ENCODE data around the gene EIF2B5.
A peak's percentile ranks its signal among the peaks of the same experiment; 100 is the strongest.
"Not testable (repeated sequence)": the region's sequence is repeated elsewhere in the genome, so short reads cannot be mapped to it uniquely, and the experiment has no call there.

Gene EIF2B5

DNA sequence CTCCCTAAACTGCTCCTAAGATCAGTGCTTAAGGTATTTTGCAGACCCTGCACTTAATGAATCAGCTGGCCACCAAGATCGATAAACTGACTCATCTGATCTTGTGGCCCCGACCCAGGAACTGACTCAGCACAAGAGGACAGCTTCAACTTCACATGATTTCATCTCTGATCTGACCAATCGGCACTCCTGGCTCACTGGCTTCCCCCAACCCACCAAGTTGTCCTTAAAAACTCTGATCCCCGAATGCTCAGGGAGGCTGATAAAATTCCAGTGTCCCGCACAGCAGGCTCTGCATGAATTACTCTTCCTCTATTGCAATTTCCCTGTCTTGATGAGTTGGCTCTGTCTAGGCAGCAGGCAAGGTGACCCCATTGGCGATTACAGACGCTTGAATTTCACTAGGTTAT, 24.8 kb upstream of the EIF2B5 start:
- no peak overlapping the region for H3K4me3 ChIP-seq (ENCODE audit: low read depth, low read length)
- DNase-seq (ENCODE audit: low read depth, low spot score) = peak; percentile 16
- TF ChIP-seq, protein P1, sequence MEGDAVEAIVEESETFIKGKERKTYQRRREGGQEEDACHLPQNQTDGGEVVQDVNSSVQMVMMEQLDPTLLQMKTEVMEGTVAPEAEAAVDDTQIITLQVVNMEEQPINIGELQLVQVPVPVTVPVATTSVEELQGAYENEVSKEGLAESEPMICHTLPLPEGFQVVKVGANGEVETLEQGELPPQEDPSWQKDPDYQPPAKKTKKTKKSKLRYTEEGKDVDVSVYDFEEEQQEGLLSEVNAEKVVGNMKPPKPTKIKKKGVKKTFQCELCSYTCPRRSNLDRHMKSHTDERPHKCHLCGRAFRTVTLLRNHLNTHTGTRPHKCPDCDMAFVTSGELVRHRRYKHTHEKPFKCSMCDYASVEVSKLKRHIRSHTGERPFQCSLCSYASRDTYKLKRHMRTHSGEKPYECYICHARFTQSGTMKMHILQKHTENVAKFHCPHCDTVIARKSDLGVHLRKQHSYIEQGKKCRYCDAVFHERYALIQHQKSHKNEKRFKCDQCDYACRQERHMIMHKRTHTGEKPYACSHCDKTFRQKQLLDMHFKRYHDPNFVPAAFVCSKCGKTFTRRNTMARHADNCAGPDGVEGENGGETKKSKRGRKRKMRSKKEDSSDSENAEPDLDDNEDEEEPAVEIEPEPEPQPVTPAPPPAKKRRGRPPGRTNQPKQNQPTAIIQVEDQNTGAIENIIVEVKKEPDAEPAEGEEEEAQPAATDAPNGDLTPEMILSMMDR (IDR thresholded peaks at IDR 0.05; ENCODE audit: low read depth, low read length) = no peak
- in situ Hi-C loops (cut with HindIII; ENCODE audit: low sequenced_read_pairs) = no loop called here

DNA sequence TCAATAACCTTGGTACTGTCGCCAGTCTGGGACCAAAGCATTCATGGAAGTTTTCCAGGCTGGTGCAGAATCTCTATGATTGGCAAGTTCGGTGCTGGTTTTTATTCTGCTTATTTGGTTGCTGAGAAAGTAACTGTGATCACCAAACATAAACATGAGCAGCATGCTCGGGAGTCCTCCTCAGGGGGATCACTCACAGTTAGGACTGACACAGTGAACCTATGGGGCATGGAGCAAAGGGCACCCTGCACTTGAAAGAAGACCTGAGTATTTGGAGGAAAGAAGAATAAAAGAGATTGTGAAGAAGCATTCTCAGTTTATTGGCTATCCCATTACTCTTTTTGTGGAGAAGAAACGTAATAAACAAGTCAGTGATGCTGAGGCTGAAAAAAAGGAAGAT, 19.1 kb upstream of the EIF2B5 start:
- in situ Hi-C loops (cut with HindIII; ENCODE audit: low sequenced_read_pairs) = no loop called here
- no peak for DNase-seq (ENCODE audit: low read depth, low spot score)
- TF ChIP-seq, protein P1 (IDR thresholded peaks at IDR 0.05; ENCODE audit: low read depth, low read length) = no peak

DNA sequence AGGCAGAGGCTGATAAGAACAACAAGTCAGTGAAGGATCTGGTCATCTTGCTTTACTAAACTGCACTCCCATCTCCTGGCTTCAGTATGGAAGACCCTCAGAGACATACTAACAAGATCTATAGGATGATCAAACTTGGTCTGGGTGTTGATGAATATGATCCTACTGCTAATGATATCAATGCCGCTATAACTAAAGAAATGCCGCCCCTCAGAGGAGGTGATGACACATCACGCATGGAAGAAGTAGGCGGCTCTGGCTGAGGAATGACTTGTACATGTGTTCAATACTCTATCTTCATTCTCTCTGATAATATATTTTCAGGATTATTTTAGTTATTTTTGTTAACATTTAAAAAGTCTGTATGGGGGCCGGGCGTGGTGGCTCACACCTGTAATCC, 17.5 kb upstream of the EIF2B5 start:
- in situ Hi-C loops (cut with HindIII; ENCODE audit: low sequenced_read_pairs) = no loop called here
- no peak overlapping the region for H3K4me3 ChIP-seq (ENCODE audit: low read depth, low read length)
- no peak for DNase-seq (ENCODE audit: low read depth, low spot score)
- TF ChIP-seq, protein P1 (IDR thresholded peaks at IDR 0.05; ENCODE audit: low read depth, low read length) = no peak

More for the DNA sequence above, 19.1 kb upstream of the EIF2B5 start:
- H3K4me3 ChIP-seq (ENCODE audit: low read depth, low read length) = no peak overlapping the region

DNA sequence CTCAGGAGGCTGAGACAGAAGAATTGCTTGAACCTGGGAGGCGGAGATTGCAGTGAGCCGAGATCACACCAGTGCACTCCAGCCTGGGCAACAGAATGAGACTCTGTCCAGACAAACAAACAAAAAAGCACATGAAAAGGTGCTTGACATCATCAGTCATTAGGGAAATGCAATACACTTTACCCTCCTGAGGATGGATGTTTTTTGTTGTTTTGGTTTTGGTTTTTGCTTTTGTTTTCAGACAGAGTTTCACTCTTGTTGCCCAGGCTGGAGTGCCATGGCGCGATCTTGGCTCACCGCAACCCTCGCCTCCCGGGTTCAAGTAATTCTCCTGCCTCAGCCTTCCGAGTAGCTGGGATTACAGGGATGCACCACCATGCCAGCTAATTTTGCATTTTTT, 14.1 kb upstream of the EIF2B5 start:
- H3K4me3 ChIP-seq (ENCODE audit: low read depth, low read length); in situ Hi-C loops (cut with HindIII; ENCODE audit: low sequenced_read_pairs); DNase-seq (ENCODE audit: low read depth, low spot score): not testable (repeated sequence)

DNA sequence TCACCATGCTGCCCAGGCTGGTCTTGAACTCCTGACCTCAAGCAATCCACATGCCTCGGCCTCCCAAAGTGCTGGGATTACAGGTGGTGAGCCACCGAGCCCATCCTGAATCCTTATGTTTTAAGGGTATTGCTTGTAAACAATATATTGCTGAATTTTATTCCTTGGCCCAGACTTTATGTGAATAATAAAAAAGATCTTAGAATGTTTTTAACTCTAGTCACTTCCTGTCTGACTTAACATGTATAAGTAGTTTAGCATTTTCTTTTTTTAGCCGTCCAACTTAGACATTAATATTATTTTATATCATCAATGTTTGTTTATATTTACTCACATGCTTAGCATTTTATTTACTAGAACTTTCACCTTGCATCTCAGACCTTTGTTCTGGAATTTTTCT, 9.2 kb upstream of the EIF2B5 start:
- TF ChIP-seq, protein P1 (IDR thresholded peaks at IDR 0.05; ENCODE audit: low read depth, low read length) = no peak
- no peak overlapping the region for H3K4me3 ChIP-seq (ENCODE audit: low read depth, low read length)
- DNase-seq (ENCODE audit: low read depth, low spot score) = no peak
- in situ Hi-C loops (cut with HindIII; ENCODE audit: low sequenced_read_pairs) = no loop called here

DNA sequence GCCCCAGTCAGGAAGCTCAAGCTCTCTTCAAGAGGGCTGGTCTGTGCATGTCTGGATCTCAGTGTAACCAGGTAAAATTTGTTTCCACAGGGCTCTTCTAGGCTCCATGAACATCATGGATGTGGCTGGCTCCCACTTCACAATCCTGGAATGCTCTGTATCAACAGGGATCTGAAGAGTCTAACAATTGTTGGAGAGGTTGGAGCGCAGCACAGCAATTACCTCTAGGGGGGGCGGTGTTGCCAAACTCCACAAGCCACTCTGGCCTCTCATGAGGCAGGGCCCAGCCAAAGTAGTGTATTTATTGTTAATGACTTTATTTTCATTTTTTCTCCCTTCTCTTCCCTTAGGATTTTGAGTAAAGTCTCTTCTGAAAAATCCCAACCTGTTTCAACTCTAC, 6.1 kb upstream of the EIF2B5 start:
- peak; percentile 51 for DNase-seq (ENCODE audit: low read depth, low spot score)
- TF ChIP-seq, protein P1 (IDR thresholded peaks at IDR 0.05; ENCODE audit: low read depth, low read length) = peak; percentile 62
- in situ Hi-C loops (cut with HindIII; ENCODE audit: low sequenced_read_pairs) = no loop called here
- H3K4me3 ChIP-seq (ENCODE audit: low read depth, low read length) = no peak overlapping the region

DNA sequence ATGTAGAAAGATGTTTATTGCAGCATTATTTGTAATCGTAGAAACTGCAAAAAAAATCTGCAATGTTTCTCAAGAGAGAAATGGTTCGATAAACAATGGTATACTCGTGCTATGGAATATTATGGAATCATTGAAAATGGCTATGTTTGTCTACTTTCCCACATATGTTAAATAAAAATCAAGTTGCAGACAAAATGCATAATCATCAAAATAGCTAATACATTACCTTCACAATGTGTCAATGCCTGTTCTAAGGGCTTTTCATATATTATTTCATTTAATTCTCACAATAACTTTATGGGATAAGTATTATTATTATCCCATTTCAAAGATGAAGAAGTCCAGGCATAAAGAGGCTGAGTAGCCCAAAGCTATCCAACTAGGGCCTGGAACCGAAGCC, 2.2 kb upstream of the EIF2B5 start:
- no peak for DNase-seq (ENCODE audit: low read depth, low spot score)
- TF ChIP-seq, protein P1 (IDR thresholded peaks at IDR 0.05; ENCODE audit: low read depth, low read length) = no peak
- H3K4me3 ChIP-seq (ENCODE audit: low read depth, low read length) = no peak overlapping the region
- in situ Hi-C loops (cut with HindIII; ENCODE audit: low sequenced_read_pairs) = no loop called here

All from astrocyte of the spinal cord (primary cell).